HG02678 (cell line): ENCODE measurements around the gene IL22RA1.

Experiments
- ATAC-seq: cut with Tn5 transposase; IDR thresholded peaks from one replicate; pipeline ENCODE4 v1.9.1; 2021; ENCODE audit warnings: mild to moderate bottlenecking, moderate library complexity; ENCODE audit not compliant: unreplicated experiment

The IL22RA1 gene

GRCh38 chr1:24098943-24099638 is 43.8 kb downstream of the IL22RA1 start:
- ATAC-seq = no peak

- ATAC-seq = no peak
These were observed 44.8 kb downstream of the IL22RA1 start for GRCh38 chr1:24098102-24098501.

DNA sequence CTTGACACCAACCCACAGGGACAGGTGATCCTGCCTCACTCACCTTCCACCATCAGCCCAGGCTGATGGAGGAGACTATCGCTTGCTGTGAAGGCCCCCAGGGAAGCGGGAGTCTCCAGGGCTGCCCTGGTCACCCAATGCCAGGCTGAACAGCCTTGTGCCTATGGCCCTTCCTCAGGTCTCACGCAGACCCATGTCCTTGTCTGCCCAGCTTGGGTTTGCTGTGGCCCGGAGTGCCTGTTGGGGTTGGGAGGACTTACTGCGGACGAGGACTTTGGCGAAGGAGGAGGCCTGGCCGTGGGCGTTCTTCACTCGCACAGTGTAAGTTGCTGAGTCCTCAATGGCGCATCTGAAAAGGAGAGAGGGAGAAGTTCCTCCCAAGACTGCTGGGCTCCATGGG is 45.3 kb downstream of the IL22RA1 start:
- no peak for ATAC-seq

DNA sequence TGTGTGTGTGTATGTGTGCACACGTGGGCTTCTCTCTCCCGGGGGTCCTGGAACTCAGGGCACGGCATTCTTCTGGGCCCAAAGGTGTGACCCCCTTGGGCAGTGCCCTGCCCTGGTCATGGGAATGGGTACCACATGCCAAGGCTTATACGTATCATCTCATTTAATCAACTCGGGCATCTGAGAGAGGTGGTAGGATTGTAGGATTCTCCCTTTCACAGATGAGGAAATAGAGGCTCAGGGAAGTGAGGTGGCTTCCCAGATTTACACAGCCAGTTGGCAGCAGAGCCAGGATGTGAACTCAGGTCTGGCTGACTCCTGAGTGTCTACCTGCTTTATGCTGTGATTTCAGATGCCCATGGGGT is 46.2 kb downstream of the IL22RA1 start:
- ATAC-seq = no peak

GRCh38 chr1:24096009-24096738 is 46.8 kb downstream of the IL22RA1 start:
- ATAC-seq = no peak

DNA sequence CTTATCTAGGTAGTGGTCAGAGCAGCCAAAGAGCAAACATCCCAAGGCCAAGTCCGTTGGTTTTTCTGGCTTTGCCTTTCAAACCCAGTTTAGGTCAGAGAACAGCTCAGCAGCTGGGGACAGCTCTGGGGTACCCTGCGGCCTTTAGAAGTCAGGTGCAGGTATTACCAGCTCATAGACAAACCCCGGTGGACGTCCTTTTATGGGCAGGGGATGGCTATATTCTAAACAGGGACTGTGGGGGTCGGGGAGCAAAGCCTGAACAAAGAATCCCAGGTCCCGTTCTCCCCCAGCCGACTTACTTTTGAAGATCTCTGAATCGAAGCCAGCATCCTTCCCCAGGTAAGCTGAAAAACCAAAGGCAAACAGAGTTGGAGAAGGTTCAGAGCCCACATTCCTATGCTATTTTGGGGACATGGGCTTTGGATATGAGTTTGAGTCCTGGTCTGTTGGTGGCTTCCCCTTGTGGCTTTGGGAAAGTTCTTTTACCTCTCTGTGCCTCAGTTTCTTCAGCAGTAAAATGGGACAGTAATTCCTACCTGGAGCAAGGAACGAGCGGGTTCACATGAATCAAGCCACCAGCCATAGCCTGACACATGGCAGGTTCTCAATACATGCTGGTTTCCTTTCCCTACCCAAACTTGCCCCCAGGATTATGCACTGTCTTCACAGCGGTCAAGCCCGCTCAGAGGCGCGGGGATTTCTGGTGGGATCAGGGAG is 47.6 kb downstream of the IL22RA1 start:
- ATAC-seq = no peak

- ATAC-seq = no peak
These were observed 48.4 kb downstream of the IL22RA1 start for GRCh38 chr1:24094554-24094953.

DNA sequence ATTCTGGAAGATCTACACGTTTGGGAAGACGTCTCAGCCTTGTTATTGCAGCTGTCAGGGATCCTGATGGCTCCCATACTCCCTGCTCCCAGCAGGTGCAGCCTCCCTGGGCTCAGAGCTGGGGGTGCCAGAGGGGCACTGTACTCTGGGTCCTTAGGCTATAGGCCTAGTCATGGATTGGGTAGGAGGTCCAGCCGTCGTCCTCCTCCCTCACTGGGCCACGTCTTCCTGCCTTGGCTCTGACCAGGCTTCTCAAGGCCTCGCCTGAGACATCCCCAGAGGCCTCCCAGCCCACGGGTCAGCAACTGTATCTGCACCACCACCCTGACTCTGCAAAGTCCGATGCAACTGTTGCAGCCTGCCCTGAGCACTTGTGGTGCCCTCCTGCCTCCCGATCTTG is 49.2 kb downstream of the IL22RA1 start:
- ATAC-seq = no peak

DNA sequence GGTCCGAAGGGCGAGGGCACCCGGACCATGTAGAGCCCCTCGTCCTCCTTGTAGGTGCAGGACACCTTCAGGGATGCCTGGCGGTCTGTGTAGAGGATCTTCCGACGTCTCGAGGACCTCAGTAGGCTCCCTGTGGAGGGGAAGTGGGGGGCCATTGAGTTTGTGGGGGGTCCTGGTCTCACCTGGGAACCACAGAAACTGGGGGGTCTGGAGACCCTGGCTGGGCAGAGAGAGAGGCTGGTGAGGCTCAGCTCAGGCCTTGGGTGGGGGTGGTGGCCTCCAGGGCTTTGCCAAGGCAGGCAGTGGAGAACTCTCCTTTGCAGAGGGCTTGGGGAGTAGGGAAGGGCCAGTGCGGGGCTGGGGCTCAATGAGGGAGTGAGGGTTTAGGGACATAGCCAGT is 50.0 kb downstream of the IL22RA1 start:
- no peak for ATAC-seq

- ATAC-seq = no peak
These were observed 50.9 kb downstream of the IL22RA1 start for GRCh38 chr1:24091971-24092482.

DNA sequence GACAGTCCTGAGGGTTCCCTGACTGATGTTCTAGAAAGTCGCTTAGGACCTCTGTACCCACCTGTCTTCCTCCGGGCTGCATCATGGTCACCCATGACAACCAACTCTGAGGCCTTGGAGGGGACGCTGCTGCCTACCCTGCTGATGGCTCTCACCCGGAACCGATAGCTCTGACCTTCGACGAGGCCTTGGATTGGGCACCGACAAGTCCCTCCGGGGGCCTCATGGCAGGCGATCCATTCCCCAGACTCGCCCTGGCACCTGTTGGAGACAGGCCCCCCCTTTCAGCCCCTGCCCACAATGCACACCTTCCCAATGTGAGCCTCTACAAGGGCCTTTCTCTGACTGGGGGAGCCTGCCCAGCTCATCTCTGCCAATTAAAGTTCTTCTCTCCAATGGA is 52.2 kb downstream of the IL22RA1 start:
- ATAC-seq = no peak

- ATAC-seq = no peak
These were observed 53.0 kb downstream of the IL22RA1 start for GRCh38 chr1:24089743-24090555.

DNA sequence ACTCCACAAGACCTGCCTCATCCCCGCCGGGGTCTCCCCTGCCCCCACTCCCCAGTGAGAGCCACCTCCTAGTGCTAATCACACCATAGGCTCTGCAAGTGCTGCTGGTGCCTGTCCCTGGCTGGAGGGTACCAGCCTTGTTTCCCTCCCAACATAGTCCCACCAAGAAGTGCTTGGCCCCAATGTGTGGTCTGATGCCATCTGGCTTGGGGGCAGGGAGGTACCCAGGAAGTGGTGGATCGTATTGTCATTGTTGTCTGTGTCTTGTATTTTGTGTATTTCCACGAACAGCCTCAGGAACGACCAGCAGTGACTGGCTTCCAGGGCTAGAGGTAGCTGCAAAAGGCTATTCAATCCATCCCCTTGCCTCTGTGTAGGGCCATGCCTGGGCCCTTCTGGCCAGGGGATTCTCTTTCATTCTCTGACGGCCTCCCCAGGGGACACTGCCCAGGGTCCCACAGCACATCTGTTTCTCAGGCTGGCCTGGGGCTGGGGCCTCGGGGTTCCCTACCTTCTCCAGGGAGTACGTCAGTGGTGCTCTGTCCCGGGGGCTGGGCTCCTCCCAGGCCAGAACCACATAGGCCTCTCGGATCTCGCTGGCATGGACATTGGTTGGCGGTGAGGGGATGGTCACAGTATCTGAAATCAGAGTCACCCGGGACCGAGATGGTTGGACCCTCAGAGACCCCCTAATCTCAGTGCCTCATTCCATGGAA is 53.8 kb downstream of the IL22RA1 start:
- ATAC-seq = no peak

DNA sequence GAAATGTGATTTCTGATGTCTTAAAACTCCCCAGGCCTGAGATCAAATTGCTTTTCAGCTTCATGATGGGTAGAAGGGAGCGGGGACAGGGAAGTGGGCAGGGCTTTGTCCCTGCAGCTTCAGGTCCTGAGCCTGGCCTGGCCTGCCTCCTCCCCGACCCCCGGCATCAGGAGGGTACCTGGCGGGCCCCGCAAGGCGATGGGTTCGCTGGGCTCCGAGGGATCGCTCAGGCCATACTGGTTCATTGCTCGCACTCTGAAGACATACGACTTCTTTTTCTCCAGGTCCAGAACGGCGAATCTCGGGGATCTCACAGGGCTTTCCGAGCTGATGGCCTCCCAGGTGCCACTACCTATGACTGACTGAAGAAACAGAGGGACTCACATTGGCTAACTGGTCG is 56.5 kb downstream of the IL22RA1 start:
- no peak for ATAC-seq

DNA sequence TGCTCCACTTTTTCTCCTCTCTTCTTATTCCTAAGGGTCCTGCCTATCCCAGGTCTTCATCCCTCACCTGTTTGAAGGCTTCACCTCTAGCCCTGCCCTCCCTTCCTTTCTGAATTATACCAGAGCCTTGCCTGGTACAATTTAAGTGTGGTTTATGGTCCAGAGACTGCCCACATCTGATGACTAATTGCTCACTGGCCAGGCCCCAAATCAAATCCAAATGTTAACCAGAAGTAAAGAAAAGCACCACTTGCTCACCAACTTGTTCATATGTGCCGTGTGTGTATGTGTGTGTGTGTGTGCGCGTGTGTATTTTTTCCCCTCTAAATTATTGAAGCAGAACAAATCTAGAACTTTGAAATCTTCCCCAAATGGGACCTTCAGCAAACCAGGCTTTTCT is 57.4 kb downstream of the IL22RA1 start:
- ATAC-seq = no peak

- ATAC-seq = no peak
These were observed 57.9 kb downstream of the IL22RA1 start for GRCh38 chr1:24085007-24085406.

DNA sequence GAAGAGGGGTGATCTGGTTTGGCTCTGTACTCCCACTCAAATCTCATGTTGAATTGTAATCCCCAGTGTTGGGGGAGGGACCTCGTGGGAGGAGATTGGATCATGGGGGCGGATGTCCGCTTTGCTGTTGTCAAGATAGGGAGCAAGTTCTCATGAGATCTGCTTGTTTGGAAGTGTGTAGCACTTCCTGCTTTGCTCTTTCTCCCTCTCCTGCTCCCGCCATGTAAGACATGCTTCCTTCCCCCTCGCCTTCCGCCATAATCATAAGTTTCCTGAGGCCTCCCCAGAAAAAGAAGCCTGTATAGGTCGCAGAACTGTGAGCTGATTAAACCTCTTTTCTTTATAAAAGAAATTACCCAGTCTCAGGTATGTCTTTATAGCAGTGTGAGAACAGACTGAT is 58.9 kb downstream of the IL22RA1 start:
- no peak for ATAC-seq

GRCh38 chr1:24082372-24082771 is 60.6 kb downstream of the IL22RA1 start:
- ATAC-seq = no peak

DNA sequence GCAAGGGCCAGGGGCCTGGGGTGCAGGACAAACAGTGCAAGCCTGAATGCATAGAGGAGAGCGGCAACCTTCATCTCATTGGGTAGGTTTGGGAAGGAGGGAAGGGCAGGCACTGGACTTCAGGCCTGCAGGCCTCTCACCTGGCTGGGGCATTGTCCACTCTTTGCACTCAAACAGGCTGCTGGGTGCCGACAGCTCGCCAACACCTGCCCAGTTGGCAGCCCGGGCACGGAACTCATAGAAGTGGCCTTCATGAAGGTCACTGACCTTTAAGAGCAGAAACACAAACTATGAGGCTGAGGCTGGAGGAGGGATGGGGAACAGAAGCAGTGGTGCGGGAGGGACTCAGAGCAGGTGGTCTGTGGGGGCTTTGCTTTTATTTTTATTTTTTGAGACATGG is 61.8 kb downstream of the IL22RA1 start:
- no peak for ATAC-seq

GRCh38 chr1:24080131-24080530 is 62.8 kb downstream of the IL22RA1 start:
- ATAC-seq = no peak
